Endodermal cell (in vitro differentiated cells): ENCODE data around the gene OR11L1. TPM values are rescaled to one million over a fixed set of nuclear protein-coding genes. Genes with fewer than 3 reads are reported as not detected.

Source experiments
- DNase-seq: peaks from one replicate; pipeline ENCODE4 v3.0.0-alpha.2; 2017
- H3K27ac ChIP-seq: 2 replicates; pipeline ENCODE4 v1.5.1; 2013; ENCODE audit warnings: mild to moderate bottlenecking, low read depth, low read length, moderate library complexity
- H3K27me3 ChIP-seq: 2 replicates; pipeline ENCODE4 v1.6.1; 2013; ENCODE audit warnings: mild to moderate bottlenecking, low read length, moderate library complexity; ENCODE audit not compliant: insufficient read depth, control insufficient read depth, poor library complexity, severe bottlenecking
- H3K36me3 ChIP-seq: 2 replicates; pipeline ENCODE4 v1.7.0; 2013; ENCODE audit warnings: mild to moderate bottlenecking, low read length, moderate library complexity; ENCODE audit not compliant: control insufficient read depth, insufficient read depth
- H3K4me1 ChIP-seq: one replicate; pipeline ENCODE4 v1.7.0; 2013; ENCODE audit warnings: low read length; ENCODE audit not compliant: control insufficient read depth, insufficient read depth
- H3K4me3 ChIP-seq: 2 replicates; pipeline ENCODE4 v1.5.1; 2013; ENCODE audit warnings: mild to moderate bottlenecking, low read length, moderate library complexity
- H3K9ac ChIP-seq: 2 replicates; pipeline ENCODE4 v1.6.1; 2013; ENCODE audit warnings: mild to moderate bottlenecking, low read length, moderate library complexity; ENCODE audit not compliant: poor library complexity, severe bottlenecking; ENCODE audit errors: extremely low read depth
- H3K9me3 ChIP-seq: 2 replicates; pipeline ENCODE4 v1.6.1; 2013; ENCODE audit warnings: mild to moderate bottlenecking, low read length, moderate library complexity; ENCODE audit not compliant: control insufficient read depth
- H3K27ac Mint-ChIP-seq: 2 replicates; pipeline ENCODE4 v1.8.0; 2020; ENCODE audit warnings: mixed read lengths
- H3K27me3 Mint-ChIP-seq: 2 replicates; pipeline ENCODE4 v1.8.0; 2021; ENCODE audit warnings: mild to moderate bottlenecking, mixed read lengths; ENCODE audit not compliant: insufficient read depth
- H3K36me3 Mint-ChIP-seq: 2 replicates; pipeline ENCODE4 v1.8.0; 2020; ENCODE audit warnings: low read depth, mixed read lengths
- H3K4me1 Mint-ChIP-seq: 2 replicates; pipeline ENCODE4 v1.8.0; 2020; ENCODE audit warnings: mixed read lengths
- H3K4me3 Mint-ChIP-seq: 2 replicates; pipeline ENCODE4 v1.8.0; 2020; ENCODE audit warnings: mild to moderate bottlenecking, moderate library complexity, mixed read lengths
- H3K9me3 Mint-ChIP-seq: 2 replicates; pipeline ENCODE4 v1.8.0; 2020; ENCODE audit warnings: mild to moderate bottlenecking, mixed read lengths
- CTCF ChIP-seq: fragments of 200-600 bp; sonication (generic); conservative IDR thresholded peaks from 2 replicates; pipeline ENCODE4 v1.5.0; 2021; ENCODE audit warnings: antibody characterized with exemption, mild to moderate bottlenecking
- WGBS, 2 experiments: methylation state at CpG; one replicate each; pipeline versions ENCODE4 v1.1.5 to v1.1.7; 2013; ENCODE audit warnings: missing lambda C conversion rate in 2 of 2, mixed read lengths in 1 of 2; ENCODE audit not compliant: insufficient coverage in 1 of 2, insufficient read length in 1 of 2; 5-methylcytosine and 5-hydroxymethylcytosine counted together
- long read RNA-seq, 4 experiments: library from polyadenylated mRNA in 2 of 4; library from RNA in 1 of 4; library from capped mRNA in 1 of 4; stranded (forward) in 3 of 4; unstranded in 1 of 4; transcript quantifications; one replicate each; pipeline ENCODE4 v2.0.0, GENCODE V29; 2020 to 2021; ENCODE audit warnings: inconsistent platforms in 1 of 4
- polyA plus RNA-seq, 2 experiments: library from polyadenylated mRNA; stranded (reverse); fragments of 50-300 nt; gene quantifications; one replicate each; pipeline ENCODE4 v1.2.3, GENCODE V29; 2013
- total RNA-seq, 2 donors: library from RNA; stranded (reverse); fragmentation: NEBNext Ultra II Directional in 1 of 2; extraction: Animal tissue kit (Norgen Biotek cat#: 25700) in 1 of 2; gene quantifications; 2 replicates in 1 of 2; 3 replicates in 1 of 2; pipeline ENCODE4 v1.2.1, GENCODE V29; 2021

Gene OR11L1, protein sequence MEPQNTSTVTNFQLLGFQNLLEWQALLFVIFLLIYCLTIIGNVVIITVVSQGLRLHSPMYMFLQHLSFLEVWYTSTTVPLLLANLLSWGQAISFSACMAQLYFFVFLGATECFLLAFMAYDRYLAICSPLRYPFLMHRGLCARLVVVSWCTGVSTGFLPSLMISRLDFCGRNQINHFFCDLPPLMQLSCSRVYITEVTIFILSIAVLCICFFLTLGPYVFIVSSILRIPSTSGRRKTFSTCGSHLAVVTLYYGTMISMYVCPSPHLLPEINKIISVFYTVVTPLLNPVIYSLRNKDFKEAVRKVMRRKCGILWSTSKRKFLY
- not detected for total RNA-seq
- polyA plus RNA-seq (2013, experiment 1 of 2): not detected
- not detected for polyA plus RNA-seq (2013, experiment 2 of 2)
- long read RNA-seq, experiment 1: 0 reads
- long read RNA-seq, experiment 2: 0 reads
- long read RNA-seq, experiment 3: 0 reads
- long read RNA-seq, experiment 4: 0 reads

- H3K27me3 ChIP-seq: no peaks in the 10 kb centered on the region
- no peak for DNase-seq
- no peak within 1 kb of the TSS for H3K27ac ChIP-seq
- no peak within 1 kb of the TSS for H3K9ac ChIP-seq
- 87 to 100% methylated on average over 1 to 2 of the region's 2 CpGs for WGBS, 2 experiments
- H3K27ac Mint-ChIP-seq: no peak within 1 kb of the TSS
- H3K9me3 Mint-ChIP-seq: peaks cover 48% of the 10 kb centered on the region
- H3K4me3 ChIP-seq: no peak within 1 kb of the TSS
- peaks cover 8% of the 10 kb centered on the region for H3K4me1 Mint-ChIP-seq
- H3K36me3 ChIP-seq: no peaks in the 10 kb centered on the region
- H3K4me3 Mint-ChIP-seq: no peak within 1 kb of the TSS
- no peak for TF ChIP-seq CTCF
- no peaks in the 10 kb centered on the region for H3K27me3 Mint-ChIP-seq
- no peaks in the 10 kb centered on the region for H3K4me1 ChIP-seq
- no peaks in the 10 kb centered on the region for H3K36me3 Mint-ChIP-seq
- H3K9me3 ChIP-seq: peaks cover 54% of the 10 kb centered on the region
Observed at GRCh38 chr1:247841796-247842195, at the start of gene OR11L1. TSS of gene OR11L1 (minus strand) at chr1:247841896. CDS start at chr1:247841896, 0 bp downstream.

DNA sequence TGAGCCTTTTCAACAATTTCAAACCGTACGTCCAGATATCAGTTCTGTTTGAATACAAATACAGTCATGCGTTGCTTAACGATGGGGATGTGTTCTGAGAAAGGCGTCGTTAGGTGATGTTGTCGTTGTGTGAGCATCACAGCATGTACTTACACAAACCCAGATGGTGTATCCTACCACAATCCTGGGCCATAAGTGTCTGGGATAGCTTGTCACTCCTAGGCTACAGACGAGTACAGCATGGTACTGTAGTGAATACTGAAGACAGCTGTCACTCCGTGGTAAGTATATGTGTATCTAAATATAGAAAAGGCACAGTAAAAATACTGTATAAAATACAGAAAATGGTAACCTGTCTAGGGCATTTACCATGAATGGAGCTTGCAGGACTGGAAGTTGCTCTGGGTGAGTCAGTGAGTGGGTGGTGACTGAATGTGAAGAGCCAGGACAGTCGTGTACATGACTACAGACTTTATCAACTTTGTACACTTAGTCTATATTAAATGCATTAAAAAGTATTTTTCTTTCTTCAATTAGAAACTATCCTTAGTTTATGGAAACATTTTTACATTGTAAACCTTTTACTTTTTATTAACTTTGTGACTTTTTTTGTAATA lies 43.2 kb upstream of the OR11L1 start:
- Histone ChIP-seq H3K36me3 (no peaks in the 10 kb centered on the region), H3K27me3 (no peaks in the 10 kb centered on the region), H3K4me1 (no peaks in the 10 kb centered on the region), H3K9me3 (peaks cover 51% of the 10 kb centered on the region), H3K4me3 (no peak overlapping the region), H3K27ac (no peak overlapping the region), H3K9ac (no peak overlapping the region)
- Mint-ChIP-seq H3K9me3 (peaks cover 48% of the 10 kb centered on the region), H3K27me3 (no peaks in the 10 kb centered on the region), H3K4me1 (no peaks in the 10 kb centered on the region), H3K27ac (no peak overlapping the region), H3K36me3 (no peaks in the 10 kb centered on the region), H3K4me3 (no peak overlapping the region)
- no peak for TF ChIP-seq CTCF
- 90 to 92% methylated on average over 8 to 9 of the region's 10 CpGs for WGBS, 2 experiments
- no peak for DNase-seq

DNA sequence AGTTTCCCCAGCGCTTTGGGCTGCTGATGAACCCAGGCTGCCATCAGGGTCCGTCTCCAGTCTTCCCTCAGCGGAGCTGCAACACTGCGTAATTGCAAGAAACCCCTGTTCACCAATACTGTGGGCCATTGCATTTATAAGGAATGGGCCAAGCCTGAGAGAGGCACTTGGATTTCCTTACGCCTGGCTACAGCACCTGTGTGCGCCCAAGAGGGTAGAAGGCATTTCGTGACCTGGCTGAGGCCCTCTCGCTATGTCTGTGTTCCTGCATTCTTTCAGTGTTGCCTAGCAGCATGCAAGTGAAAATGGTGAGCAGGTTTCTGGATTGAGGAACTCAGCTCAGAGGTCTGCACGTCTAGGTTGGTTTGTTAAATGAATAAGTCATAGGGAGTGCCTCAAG lies 41.6 kb upstream of the OR11L1 start:
- no peaks in the 10 kb centered on the region for H3K4me1 Mint-ChIP-seq
- no peaks in the 10 kb centered on the region for H3K36me3 ChIP-seq
- H3K9me3 ChIP-seq: peaks cover 64% of the 10 kb centered on the region
- H3K9ac ChIP-seq: no peak overlapping the region
- H3K27me3 Mint-ChIP-seq: no peaks in the 10 kb centered on the region
- H3K4me1 ChIP-seq: no peaks in the 10 kb centered on the region
- no peaks in the 10 kb centered on the region for H3K27me3 ChIP-seq
- H3K27ac ChIP-seq: no peak overlapping the region
- WGBS, 2 experiments: 80 to 84% methylated on average over 7 to 9 of the region's 9 CpGs
- DNase-seq: no peak
- H3K27ac Mint-ChIP-seq: no peak overlapping the region
- no peak overlapping the region for H3K4me3 ChIP-seq
- no peaks in the 10 kb centered on the region for H3K36me3 Mint-ChIP-seq
- no peak for TF ChIP-seq CTCF
- peaks cover 62% of the 10 kb centered on the region for H3K9me3 Mint-ChIP-seq
- H3K4me3 Mint-ChIP-seq: no peak overlapping the region
